Measurements from ENCODE around the gene MAGEA12.
"Not testable (repeated sequence)": the region's sequence is repeated elsewhere in the genome, so short reads cannot be mapped to it uniquely, and the experiment has no call there.

DNA sequence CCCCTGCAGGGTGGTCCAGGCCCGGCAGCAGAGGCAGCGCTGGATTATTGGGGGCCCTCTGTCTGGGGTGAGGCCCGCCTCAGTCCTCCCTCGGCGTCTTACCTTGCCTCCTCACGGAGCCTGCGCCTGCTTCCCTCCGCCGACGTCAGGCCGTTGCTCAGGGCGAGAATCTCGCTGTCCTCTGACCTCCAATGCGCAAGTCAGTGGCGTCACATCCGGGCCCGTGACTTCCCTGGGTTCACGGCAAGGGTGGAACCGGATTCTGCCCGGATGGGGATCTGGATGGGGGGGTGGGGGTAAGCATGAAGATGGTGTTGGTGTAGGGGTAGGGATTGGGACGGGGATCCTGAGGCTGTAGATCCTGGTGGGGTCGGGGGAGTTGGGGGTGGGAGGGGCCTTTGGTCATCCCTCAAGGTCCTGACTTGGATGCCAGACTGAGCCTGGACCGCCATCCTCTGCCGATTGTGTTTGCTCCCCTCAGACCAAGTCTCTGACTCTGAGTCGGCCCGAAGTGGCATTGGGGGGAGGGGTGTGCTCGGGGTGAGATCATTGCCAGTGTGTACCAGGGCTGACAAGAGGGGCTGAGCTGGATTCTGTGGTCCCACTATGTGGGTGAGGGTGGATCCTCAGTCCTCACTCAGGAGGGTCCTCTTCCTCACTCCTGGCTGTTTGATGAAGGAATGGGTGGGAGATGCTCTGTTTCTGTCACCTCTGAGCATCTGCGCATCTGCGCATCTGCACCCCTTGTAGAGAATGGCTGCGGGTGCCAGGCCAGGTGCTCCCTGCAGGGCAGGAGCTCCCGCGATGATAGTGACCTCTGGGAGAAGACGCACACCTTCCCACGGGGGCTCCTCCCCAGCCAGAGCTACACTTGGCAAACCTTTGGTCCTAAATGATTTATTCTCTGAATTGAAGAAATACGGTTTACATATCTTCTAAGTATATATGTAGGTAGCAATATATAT lies 20.4 kb downstream of the MAGEA12 start, which contains the start of gene MAGEA2:
- TF ChIP-seq YY1 (IDR thresholded peaks at IDR 0.05; ENCODE audit: borderline replicate concordance in 1 of 3, control insufficient read depth in 1 of 3, extremely low read depth in 1 of 3, insufficient read depth in 3 of 3, insufficient read length in 1 of 3, insufficient replicate concordance in 2 of 3, low read depth in 1 of 3, low read length in 2 of 3); OTX1 (CRISPR knock-in tag; IDR thresholded peaks at IDR 0.05); PCBP2 (IDR thresholded peaks at IDR 0.05; ENCODE audit: low read depth, low read length, poor library complexity, severe bottlenecking): not testable (repeated sequence)
- TF ChIP-seq, protein P1, sequence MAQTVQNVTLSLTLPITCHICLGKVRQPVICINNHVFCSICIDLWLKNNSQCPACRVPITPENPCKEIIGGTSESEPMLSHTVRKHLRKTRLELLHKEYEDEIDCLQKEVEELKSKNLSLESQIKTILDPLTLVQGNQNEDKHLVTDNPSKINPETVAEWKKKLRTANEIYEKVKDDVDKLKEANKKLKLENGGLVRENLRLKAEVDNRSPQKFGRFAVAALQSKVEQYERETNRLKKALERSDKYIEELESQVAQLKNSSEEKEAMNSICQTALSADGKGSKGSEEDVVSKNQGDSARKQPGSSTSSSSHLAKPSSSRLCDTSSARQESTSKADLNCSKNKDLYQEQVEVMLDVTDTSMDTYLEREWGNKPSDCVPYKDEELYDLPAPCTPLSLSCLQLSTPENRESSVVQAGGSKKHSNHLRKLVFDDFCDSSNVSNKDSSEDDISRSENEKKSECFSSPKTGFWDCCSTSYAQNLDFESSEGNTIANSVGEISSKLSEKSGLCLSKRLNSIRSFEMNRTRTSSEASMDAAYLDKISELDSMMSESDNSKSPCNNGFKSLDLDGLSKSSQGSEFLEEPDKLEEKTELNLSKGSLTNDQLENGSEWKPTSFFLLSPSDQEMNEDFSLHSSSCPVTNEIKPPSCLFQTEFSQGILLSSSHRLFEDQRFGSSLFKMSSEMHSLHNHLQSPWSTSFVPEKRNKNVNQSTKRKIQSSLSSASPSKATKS (CRISPR knock-in tag; IDR thresholded peaks at IDR 0.05): not testable (repeated sequence)
- TF ChIP-seq, protein P2, sequence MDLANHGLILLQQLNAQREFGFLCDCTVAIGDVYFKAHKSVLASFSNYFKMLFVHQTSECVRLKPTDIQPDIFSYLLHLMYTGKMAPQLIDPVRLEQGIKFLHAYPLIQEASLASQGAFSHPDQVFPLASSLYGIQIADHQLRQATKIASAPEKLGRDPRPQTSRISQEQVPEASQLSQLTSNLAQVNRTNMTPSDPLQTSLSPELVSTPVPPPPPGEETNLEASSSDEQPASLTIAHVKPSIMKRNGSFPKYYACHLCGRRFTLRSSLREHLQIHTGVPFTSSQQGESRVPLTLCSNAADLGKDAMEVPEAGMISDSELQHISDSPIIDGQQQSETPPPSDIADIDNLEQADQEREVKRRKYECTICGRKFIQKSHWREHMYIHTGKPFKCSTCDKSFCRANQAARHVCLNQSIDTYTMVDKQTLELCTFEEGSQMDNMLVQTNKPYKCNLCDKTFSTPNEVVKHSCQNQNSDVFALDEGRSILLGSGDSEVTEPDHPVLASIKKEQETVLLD (IDR thresholded peaks at IDR 0.05): not testable (repeated sequence)
- TF ChIP-seq, protein P3, sequence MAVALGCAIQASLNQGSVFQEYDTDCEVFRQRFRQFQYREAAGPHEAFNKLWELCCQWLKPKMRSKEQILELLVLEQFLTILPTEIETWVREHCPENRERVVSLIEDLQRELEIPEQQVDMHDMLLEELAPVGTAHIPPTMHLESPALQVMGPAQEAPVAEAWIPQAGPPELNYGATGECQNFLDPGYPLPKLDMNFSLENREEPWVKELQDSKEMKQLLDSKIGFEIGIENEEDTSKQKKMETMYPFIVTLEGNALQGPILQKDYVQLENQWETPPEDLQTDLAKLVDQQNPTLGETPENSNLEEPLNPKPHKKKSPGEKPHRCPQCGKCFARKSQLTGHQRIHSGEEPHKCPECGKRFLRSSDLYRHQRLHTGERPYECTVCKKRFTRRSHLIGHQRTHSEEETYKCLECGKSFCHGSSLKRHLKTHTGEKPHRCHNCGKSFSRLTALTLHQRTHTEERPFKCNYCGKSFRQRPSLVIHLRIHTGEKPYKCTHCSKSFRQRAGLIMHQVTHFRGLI (CRISPR knock-in tag; IDR thresholded peaks at IDR 0.05): not testable (repeated sequence)
